H1 (cell line): ENCODE data around the gene ASGR2. TPM values are rescaled to one million over a fixed set of nuclear protein-coding genes. Genes with fewer than 3 reads are reported as not detected.

Experiments used
- KDM1A ChIP-seq: fragments of 200-600, 300-600 bp; sonication (generic); IDR thresholded peaks from 2 replicates; pipeline ENCODE4 v1.7.1; 2016; ENCODE audit warnings: mild to moderate bottlenecking, low read length, borderline replicate concordance
- TBP ChIP-seq: IDR thresholded peaks from 2 replicates; pipeline ENCODE4 v1.6.1; 2011; ENCODE audit warnings: low read depth, low read length, improper control_type of control experiment
- polyA plus RNA-seq, 7 experiments: library from polyadenylated mRNA; depleted of rRNA in 3 of 7; stranded (reverse) in 5 of 7; unstranded in 2 of 7; fragments of >200 nt in 5 of 7; fragments of 200-250 nt in 2 of 7; gene quantifications; 1 replicate in 5 of 7; 2 replicates in 1 of 7; 4 replicates in 1 of 7; pipeline versions ENCODE4 v1.2.1 to v1.2.3, GENCODE V29; 2011 to 2013; ENCODE audit warnings: missing spikeins in 2 of 7, mixed read lengths in 2 of 7
- total RNA-seq: library from RNA; stranded (reverse); fragmentation: NEBNext Ultra II Directional; extraction: Animal tissue kit (Norgen Biotek cat#: 25700); gene quantifications from 2 replicates; pipeline ENCODE4 v1.2.1, GENCODE V29; 2021

ASGR2 gene
- total and polyA plus RNA-seq, 2 of the 8 experiments (the other 6 are each of a cell fraction or from before 2014, with no cell fraction given) = 0.91 TPM; not detected in 1

- TF ChIP-seq TBP (no peak), KDM1A (no peak)
Measured at GRCh38 chr17:7129311-7129710, 14.7 kb upstream of the ASGR2 start (continued).
